ENCODE results near the gene VPS13D. TPM values are rescaled to one million over a fixed set of nuclear protein-coding genes. Genes with fewer than 3 reads are reported as not detected.

The VPS13D gene
- total RNA-seq, 2 experiments from 2014 or later: 25.0 to 25.4 TPM

- Mint-ChIP-seq H3K4me1 (ENCODE audit: low read depth) (peaks cover 56% of the 10 kb centered on the region), H3K4me3 (no peak overlapping the region), H3K27me3 (no peaks in the 10 kb centered on the region), H3K36me3 (peaks cover 44% of the 10 kb centered on the region), H3K27ac (peak overlapping the region; percentile 30), H3K9me3 (no peaks in the 10 kb centered on the region)
- ChIA-PET CTCF (interaction anchor here (0.8 to 13.7 kb wide), 4 partner anchors 12 to 80 kb away, joined by 3 to 369 read pairs (median 4); no protein-coding TSS in a partner anchor), POLR2A (interaction anchor here (0.9 to 1.6 kb wide), 3 partner anchors 16 to 77 kb away, joined by 4 to 5 read pairs (median 4); no protein-coding TSS in a partner anchor)
- no peak for DNase-seq
- intact Hi-C loops (cut with micrococcal nuclease): no loop called here
Measured at GRCh38 chr1:12202190-12202497, 27.7 kb upstream of the VPS13D start.

DNA sequence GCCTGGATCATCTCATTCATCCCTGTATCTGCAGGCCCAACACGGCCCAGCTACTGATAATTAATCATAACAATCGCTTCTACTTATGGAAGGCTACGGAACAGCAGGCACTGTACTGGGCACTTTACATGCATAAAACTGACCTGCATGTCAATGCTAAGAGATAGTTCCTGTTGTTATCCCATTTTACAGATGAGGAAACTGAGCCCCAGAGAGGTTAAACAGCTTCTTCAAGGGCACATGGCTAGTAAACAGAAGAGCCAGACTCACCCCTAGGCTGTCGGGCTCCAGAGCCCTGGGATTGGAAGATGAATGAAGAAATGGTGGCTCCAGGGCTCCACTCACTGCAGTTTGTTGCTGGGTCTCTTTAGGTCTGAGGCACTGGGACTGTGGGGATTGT is 27.3 kb upstream of the VPS13D start:
- intact Hi-C loops (cut with micrococcal nuclease): no loop called here
- peak overlapping the region; percentile 30 for H3K27ac Mint-ChIP-seq
- POLR2A ChIA-PET: interaction anchor here (0.9 to 1.6 kb wide), 3 partner anchors 16 to 78 kb away, joined by 4 to 5 read pairs (median 4); no protein-coding TSS in a partner anchor
- CTCF ChIA-PET: interaction anchor here (0.5 to 13.7 kb wide), 4 partner anchors 12 to 80 kb away, joined by 3 to 369 read pairs (median 4); no protein-coding TSS in a partner anchor
- H3K9me3 Mint-ChIP-seq: no peaks in the 10 kb centered on the region
- no peaks in the 10 kb centered on the region for H3K27me3 Mint-ChIP-seq
- no peak for DNase-seq
- H3K36me3 Mint-ChIP-seq: peaks cover 42% of the 10 kb centered on the region
- no peak overlapping the region for H3K4me3 Mint-ChIP-seq
- peaks cover 56% of the 10 kb centered on the region for H3K4me1 Mint-ChIP-seq (ENCODE audit: low read depth)

DNA sequence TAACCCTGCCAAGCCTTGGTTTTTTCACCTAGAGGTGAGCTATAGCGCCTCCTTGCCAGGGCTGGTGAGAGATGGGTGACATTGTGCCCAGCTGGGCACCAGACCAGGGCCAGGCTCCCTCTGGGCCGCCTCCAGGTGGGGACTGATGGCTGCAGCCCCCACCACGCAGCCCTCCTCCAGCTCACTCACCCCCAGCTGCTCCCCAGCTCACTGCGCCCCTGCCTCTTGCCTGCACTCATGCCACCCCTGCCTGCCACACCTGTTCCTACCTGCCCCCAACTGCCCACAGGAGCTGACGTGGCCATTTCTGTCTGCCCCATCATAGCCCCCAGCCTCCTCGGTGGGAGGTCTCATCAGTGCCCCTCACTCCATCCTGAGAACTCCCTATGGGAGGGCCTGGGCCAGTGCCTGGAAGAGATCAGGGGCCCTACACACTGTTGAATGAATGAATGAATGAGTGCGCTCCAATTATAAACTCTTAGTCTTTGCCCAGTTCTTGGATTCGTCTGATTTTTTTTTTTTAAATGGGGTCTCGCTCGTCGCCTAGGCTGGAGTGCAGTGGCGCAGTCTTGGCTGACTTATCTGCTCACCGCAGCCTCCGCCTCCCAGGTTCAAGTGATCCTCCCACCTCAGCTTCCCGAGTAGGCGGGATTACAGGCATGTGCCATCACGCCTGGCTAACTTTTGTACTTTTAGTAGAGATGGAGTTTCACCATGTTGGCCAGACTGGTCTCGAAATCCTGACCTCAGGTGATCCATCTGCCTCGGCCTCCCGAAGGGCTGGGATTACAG is 26.4 kb upstream of the VPS13D start:
- ChIA-PET CTCF (interaction anchor here (1.0 to 13.7 kb wide), 5 partner anchors 13 to 81 kb away, joined by 3 to 369 read pairs (median 3); no protein-coding TSS in a partner anchor), POLR2A (interaction anchor here (1.6 kb wide), 1 partner anchor 20 kb away, joined by 4 read pairs; no protein-coding TSS in a partner anchor)
- Mint-ChIP-seq H3K36me3 (peaks cover 42% of the 10 kb centered on the region), H3K4me3 (peak overlapping the region; percentile 2), H3K27ac (peak overlapping the region; percentile 81), H3K4me1 (ENCODE audit: low read depth) (peaks cover 63% of the 10 kb centered on the region), H3K27me3 (no peaks in the 10 kb centered on the region), H3K9me3 (no peaks in the 10 kb centered on the region)
- intact Hi-C loops (cut with micrococcal nuclease): loop anchor here (2.0 kb wide), 1 partner anchor 25 kb away; no protein-coding TSS in a partner anchor
- peak; percentile 8 for DNase-seq

DNA sequence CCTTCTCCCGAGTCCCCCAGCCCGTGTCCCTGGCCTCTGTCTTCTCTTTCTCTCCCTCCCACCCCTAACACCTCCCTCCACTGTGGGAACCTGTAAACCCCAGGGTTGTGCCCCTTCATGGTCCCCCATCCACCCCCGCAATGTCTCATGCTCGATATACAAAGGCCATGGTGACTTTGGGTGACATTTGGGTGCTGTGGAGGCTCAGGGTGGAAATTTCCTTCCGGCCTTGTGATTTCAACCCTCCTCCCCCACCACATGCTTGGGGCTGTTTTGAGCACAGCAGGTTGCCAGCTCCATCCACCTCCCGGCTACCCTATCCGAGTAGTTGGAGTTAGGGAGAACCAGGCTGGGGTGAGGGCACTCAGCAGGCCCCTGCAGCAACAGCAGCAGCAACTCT is 25.7 kb upstream of the VPS13D start:
- H3K36me3 Mint-ChIP-seq: peaks cover 44% of the 10 kb centered on the region
- peak overlapping the region; percentile 8 for H3K4me3 Mint-ChIP-seq
- peaks cover 67% of the 10 kb centered on the region for H3K4me1 Mint-ChIP-seq (ENCODE audit: low read depth)
- intact Hi-C loops (cut with micrococcal nuclease): loop anchor here (2.0 kb wide), 1 partner anchor 25 kb away; no protein-coding TSS in a partner anchor
- H3K27me3 Mint-ChIP-seq: no peaks in the 10 kb centered on the region
- no peaks in the 10 kb centered on the region for H3K9me3 Mint-ChIP-seq
- CTCF ChIA-PET: interaction anchor here (1.3 to 13.7 kb wide), 3 partner anchors 18 to 82 kb away, joined by 3 to 369 read pairs (median 3); no protein-coding TSS in a partner anchor
- peak overlapping the region; percentile 81 for H3K27ac Mint-ChIP-seq
- POLR2A ChIA-PET: no interaction called here
- peak; percentile 77 for DNase-seq

- peaks cover 71% of the 10 kb centered on the region for H3K4me1 Mint-ChIP-seq (ENCODE audit: low read depth)
- no peaks in the 10 kb centered on the region for H3K9me3 Mint-ChIP-seq
- CTCF ChIA-PET: interaction anchor here (0.6 to 13.7 kb wide), 3 partner anchors 24 to 83 kb away, joined by 3 to 369 read pairs (median 3); no protein-coding TSS in a partner anchor
- H3K27ac Mint-ChIP-seq: peak overlapping the region; percentile 81
- POLR2A ChIA-PET: interaction anchor here (0.6 to 1.3 kb wide), 4 partner anchors 26 to 386 kb away, joined by 3 to 6 read pairs (median 4); no protein-coding TSS in a partner anchor
- intact Hi-C loops (cut with micrococcal nuclease): loop anchor here (2.0 kb wide), 1 partner anchor 26 kb away; no protein-coding TSS in a partner anchor
- peaks cover 44% of the 10 kb centered on the region for H3K36me3 Mint-ChIP-seq
- no peak for DNase-seq
- no peak overlapping the region for H3K4me3 Mint-ChIP-seq
- no peaks in the 10 kb centered on the region for H3K27me3 Mint-ChIP-seq
Measured at GRCh38 chr1:12204754-12205658, 24.8 kb upstream of the VPS13D start.

DNA sequence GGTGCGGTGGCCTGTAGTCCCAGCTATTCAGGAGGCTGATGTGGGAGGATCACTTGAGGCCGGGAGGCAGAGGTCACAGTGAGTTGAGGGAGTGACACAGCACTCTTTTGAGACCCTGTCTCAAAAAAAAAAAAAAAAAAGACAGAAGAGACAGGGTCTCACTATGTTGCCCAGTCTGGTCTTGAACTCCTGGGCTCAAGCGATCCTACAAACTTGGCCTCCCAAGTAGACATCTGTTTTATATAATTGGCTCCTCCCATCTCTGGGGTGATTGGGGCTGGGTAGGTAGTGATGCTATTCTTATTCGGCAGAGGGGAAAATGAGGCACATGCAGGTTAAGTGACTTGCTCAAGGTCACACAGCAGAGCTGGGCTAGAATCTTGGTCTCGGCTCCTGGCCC is 23.6 kb upstream of the VPS13D start:
- Mint-ChIP-seq H3K4me1 (ENCODE audit: low read depth) (peaks cover 70% of the 10 kb centered on the region), H3K9me3 (no peaks in the 10 kb centered on the region), H3K36me3 (peaks cover 40% of the 10 kb centered on the region), H3K4me3 (no peak overlapping the region), H3K27ac (peak overlapping the region; percentile 63), H3K27me3 (no peaks in the 10 kb centered on the region)
- intact Hi-C loops (cut with micrococcal nuclease): no loop called here
- no peak for DNase-seq
- CTCF ChIA-PET: interaction anchor here (0.7 to 13.7 kb wide), 3 partner anchors 29 to 84 kb away, joined by 3 to 369 read pairs (median 3); no protein-coding TSS in a partner anchor
- POLR2A ChIA-PET: interaction anchor here (0.6 to 1.3 kb wide), 2 partner anchors 27 to 37 kb away, joined by 3 to 4 read pairs; no protein-coding TSS in a partner anchor

DNA sequence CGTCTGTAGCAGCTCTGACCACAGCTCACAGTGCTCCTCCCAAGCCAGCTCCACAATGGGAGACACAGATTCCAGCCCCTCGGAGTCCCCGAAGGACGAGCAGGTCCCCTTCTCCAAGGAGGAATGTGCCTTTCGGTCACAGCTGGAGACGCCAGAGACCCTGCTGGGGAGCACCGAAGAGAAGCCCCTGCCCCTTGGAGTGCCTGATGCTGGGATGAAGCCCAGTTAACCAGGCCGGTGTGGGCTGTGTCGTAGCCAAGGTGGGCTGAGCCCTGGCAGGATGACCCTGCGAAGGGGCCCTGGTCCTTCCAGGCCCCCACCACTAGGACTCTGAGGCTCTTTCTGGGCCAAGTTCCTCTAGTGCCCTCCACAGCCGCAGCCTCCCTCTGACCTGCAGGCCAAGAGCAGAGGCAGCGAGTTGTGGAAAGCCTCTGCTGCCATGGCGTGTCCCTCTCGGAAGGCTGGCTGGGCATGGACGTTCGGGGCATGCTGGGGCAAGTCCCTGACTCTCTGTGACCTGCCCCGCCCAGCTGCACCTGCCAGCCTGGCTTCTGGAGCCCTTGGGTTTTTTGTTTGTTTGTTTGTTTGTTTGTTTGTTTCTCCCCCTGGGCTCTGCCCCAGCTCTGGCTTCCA is 22.9 kb upstream of the VPS13D start:
- H3K36me3 Mint-ChIP-seq: peaks cover 34% of the 10 kb centered on the region
- H3K27ac Mint-ChIP-seq: peak overlapping the region; percentile 38
- no peak overlapping the region for H3K4me3 Mint-ChIP-seq
- no peaks in the 10 kb centered on the region for H3K27me3 Mint-ChIP-seq
- CTCF ChIA-PET: interaction anchor here (0.5 to 13.7 kb wide), 4 partner anchors 29 to 84 kb away, joined by 3 to 369 read pairs (median 3); no protein-coding TSS in a partner anchor
- DNase-seq: no peak
- H3K4me1 Mint-ChIP-seq (ENCODE audit: low read depth): peaks cover 64% of the 10 kb centered on the region
- H3K9me3 Mint-ChIP-seq: no peaks in the 10 kb centered on the region
- POLR2A ChIA-PET: interaction anchor here (0.6 to 1.3 kb wide), 3 partner anchors 9 to 38 kb away, joined by 3 to 4 read pairs (median 3); no protein-coding TSS in a partner anchor
- intact Hi-C loops (cut with micrococcal nuclease): no loop called here

- no peaks in the 10 kb centered on the region for H3K27me3 Mint-ChIP-seq
- no peak for DNase-seq
- peaks cover 23% of the 10 kb centered on the region for H3K36me3 Mint-ChIP-seq
- POLR2A ChIA-PET: interaction anchor here (0.7 to 1.7 kb wide), 2 partner anchors 83 to 171 kb away, joined by 3 to 7 read pairs; no protein-coding TSS in a partner anchor
- intact Hi-C loops (cut with micrococcal nuclease): no loop called here
- no peak overlapping the region for H3K4me3 Mint-ChIP-seq
- peaks cover 52% of the 10 kb centered on the region for H3K4me1 Mint-ChIP-seq (ENCODE audit: low read depth)
- no peaks in the 10 kb centered on the region for H3K9me3 Mint-ChIP-seq
- CTCF ChIA-PET: interaction anchor here (0.7 to 13.7 kb wide), 7 partner anchors 10 to 86 kb away, joined by 3 to 369 read pairs (median 4); no protein-coding TSS in a partner anchor
- H3K27ac Mint-ChIP-seq: peak overlapping the region; percentile 44
Measured at GRCh38 chr1:12208271-12208670, 21.6 kb upstream of the VPS13D start.

DNA sequence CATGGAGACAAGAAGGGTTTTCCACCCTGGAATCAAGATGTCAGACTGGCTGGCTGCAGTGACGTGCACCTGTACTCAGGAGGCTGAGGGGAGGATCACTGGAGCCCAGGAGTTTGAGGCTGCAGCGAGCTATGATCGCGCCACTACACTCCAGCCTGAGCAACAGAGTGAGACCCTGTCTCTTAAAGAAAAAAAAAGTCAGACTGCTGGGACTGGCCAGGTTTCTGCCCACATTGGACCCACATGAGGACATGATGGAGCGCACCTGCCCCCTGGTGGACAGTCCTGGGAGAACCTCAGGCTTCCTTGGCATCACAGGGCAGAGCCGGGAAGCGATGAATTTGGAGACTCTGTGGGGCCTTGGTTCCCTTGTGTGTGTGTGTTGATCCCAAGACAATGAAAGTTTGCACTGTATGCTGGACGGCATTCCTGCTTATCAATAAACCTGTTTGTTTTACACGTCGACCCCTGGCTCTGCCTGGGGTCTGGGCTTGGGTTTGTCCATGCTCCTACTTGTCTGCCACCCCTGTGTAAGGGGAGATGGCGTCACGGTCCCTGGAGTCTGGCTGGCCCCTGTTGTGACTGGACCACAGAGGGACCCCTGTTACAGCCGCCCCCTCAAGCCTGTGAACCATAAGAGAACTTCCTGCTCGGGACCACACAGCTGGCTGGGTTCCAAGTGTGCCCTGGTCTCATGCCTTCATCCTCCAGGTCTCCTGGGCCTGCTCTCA is 20.9 kb upstream of the VPS13D start:
- no peak overlapping the region for H3K4me3 Mint-ChIP-seq
- DNase-seq: peak; percentile 91
- peaks cover 19% of the 10 kb centered on the region for H3K36me3 Mint-ChIP-seq
- ChIA-PET CTCF (interaction anchor here (0.5 to 13.7 kb wide), 11 partner anchors 10 to 205 kb away, joined by 3 to 369 read pairs (median 3); no protein-coding TSS in a partner anchor), POLR2A (interaction anchor here (0.7 to 1.7 kb wide), 2 partner anchors 84 to 172 kb away, joined by 3 to 7 read pairs; no protein-coding TSS in a partner anchor)
- H3K9me3 Mint-ChIP-seq: no peaks in the 10 kb centered on the region
- H3K27ac Mint-ChIP-seq: peak overlapping the region; percentile 44
- intact Hi-C loops (cut with micrococcal nuclease): loop anchor here (1.0 kb wide), 1 partner anchor 85 kb away; no protein-coding TSS in a partner anchor
- H3K27me3 Mint-ChIP-seq: no peaks in the 10 kb centered on the region
- peaks cover 45% of the 10 kb centered on the region for H3K4me1 Mint-ChIP-seq (ENCODE audit: low read depth)

DNA sequence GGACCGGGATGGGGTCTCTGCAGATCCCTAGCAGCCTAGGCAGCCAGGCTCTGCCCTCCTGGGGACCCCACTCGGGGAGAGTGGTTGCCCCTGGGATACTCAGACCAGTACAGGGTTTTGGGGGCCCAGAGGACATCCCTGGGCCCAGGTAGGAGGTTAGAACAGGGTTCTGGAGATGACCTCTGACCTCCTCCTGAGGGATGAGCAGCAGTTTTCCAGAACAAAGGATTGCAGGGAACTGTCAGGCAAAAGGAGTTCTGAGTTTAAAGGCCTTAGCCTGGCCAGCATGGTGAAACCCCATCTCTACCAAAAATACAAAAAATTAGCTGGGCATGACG is 20.4 kb upstream of the VPS13D start:
- intact Hi-C loops (cut with micrococcal nuclease): loop anchor here (1.0 kb wide), 1 partner anchor 85 kb away; no protein-coding TSS in a partner anchor
- POLR2A ChIA-PET: interaction anchor here (1.7 kb wide), 1 partner anchor 85 kb away, joined by 7 read pairs; no protein-coding TSS in a partner anchor
- Mint-ChIP-seq H3K9me3 (no peaks in the 10 kb centered on the region), H3K27ac (peak overlapping the region; percentile 44), H3K36me3 (peaks cover 16% of the 10 kb centered on the region), H3K27me3 (no peaks in the 10 kb centered on the region), H3K4me1 (ENCODE audit: low read depth) (peaks cover 40% of the 10 kb centered on the region), H3K4me3 (no peak overlapping the region)
- CTCF ChIA-PET: interaction anchor here (0.7 to 13.7 kb wide), 9 partner anchors 13 to 206 kb away, joined by 3 to 369 read pairs (median 6); no protein-coding TSS in a partner anchor
- no peak for DNase-seq
